Hypothalamus (tissue), 51 donors: Measurements from ENCODE around the gene CTIF.

Source experiments
- DNase-seq, 51 donors: peaks; one replicate each; lab custom pipeline; 2025; lab: John Stamatoyannopoulos, UW

The CTIF gene

DNA sequence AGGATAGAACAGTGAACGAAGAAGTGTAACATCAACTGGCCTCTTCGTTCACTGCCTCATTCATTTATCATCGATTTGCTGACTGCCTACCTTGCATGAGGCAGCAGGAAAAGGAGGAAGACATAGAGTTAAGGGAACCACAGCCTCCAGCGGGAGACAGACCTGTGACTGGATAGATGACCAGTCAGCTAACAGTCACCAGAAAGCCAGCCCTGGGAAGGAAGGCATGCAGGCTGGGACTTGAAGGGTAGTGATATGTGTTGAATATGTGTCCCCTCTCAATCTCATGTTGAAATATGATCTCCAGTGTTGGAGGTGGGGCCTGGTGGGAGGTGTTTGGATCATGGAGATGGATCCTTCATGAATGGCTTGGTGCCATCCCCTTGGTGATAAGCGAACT is 58.3 kb downstream of the CTIF start:
- no peak for DNase-seq

DNA sequence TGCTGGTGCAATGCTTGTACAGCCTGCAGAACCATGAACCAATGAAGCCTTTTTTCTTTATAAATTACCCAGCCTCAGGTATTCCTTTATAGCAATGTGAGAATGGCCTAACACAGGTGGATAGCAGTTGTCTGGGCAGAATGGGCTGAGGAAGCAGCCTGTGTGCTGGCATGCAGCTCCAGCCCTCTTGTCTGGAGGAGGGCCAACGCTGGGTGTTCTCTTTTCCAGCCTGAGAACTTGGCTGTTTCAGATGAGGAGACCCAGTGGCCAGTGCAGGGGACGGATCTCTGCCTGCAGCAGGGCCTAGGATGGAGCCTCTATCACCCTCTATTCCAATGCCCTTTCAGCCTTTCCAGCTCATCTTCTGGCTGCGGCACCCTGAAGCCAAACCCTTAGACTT is 58.8 kb downstream of the CTIF start:
- DNase-seq, result no peak

DNA sequence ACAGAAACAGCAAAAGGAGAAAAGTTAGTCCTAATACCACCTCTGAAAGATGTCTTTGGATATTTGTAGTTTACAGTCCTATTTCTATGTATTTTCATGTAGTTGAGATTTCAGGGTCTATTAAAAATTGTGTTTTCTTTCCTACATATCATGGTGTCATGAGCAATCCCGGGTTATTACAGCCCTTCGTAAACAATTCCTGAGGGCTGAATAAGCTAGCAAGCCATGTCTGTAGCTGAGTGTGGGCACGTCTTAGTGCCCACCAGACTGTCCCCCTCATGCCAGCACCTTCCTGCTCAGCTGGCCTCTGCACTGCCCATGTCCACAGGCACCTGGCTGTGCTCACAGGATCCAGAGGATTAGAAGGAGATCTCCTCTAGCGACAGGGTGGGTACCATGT is 60.6 kb downstream of the CTIF start:
- DNase-seq, result no peak

DNA sequence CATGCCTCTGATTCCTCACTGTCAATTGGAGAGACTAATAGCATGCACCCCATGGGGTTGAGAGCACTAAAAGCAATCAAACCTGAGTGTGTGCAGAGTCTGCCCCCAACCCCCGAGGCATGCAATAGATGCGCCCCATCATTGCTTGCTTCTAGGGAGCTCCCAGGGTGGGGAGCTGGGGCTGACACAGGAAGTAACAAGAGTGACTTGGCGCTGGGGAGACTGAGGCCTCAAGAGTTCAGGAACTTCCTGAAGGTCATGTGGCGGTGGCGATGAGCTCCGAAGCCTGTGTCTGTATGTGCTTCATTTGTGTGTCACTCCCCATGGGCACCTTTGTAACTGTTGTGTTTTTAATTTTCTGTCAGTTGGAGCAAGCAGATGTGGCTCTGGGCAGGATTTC is 61.2 kb downstream of the CTIF start:
- no peak for DNase-seq

GRCh38 chr18:48600456-48601090 is 61.7 kb downstream of the CTIF start:
- no peak for DNase-seq

DNA sequence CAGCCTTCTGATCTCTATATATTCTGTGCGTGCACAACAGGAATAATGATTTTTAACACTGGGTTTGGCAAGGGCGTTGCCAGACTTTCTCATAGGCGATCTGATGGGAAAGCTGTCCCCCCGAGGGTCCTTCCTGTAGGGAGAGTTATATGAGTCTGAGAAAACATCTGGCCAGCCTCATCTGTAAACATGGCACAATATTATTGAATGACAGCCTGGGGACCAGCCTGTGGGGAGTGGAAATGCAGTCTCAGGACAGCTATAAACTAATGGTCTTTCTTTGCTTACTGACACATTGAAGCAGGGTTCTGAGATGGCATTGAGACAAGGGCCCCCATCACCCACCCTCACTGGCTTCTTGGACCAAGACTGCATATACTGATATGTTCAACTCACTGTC is 62.5 kb downstream of the CTIF start:
- DNase-seq, result no peak

DNA sequence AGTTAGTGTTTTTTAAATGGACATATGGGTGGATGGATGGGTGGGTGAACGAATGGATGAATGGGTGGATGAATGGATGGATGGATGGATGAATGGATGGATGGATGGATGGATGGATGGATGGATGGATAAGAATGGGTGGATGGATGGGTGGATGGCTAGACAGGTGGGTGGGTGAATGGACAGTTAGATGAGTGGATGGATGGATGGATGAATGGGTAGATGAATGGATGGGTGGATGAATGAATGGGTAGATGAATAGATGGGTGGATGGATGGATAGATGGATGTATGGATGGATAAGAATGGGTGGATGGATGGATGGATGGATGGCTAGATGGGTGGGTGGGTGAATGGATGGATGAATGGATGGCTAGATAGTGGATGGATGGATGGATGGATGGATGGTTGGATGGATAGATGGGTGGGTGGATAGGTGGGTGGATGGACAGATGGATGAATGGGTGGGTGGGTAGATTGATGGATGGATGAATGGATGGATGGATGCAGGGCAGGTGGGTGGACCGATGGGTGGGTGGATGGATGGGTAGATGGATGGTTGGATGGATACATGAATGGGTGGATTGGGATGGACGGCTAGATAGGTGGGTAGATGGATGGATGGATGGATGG is 64.0 kb downstream of the CTIF start:
- no peak for DNase-seq

GRCh38 chr18:48605408-48605845 is 66.6 kb downstream of the CTIF start:
- peak in 2 of 51 donors; percentile 22 to 42 for DNase-seq

GRCh38 chr18:48607056-48607984 is 68.5 kb downstream of the CTIF start:
- DNase-seq, result peak in 11 of 51 donors; percentile 17 to 43 (median 32)

DNA sequence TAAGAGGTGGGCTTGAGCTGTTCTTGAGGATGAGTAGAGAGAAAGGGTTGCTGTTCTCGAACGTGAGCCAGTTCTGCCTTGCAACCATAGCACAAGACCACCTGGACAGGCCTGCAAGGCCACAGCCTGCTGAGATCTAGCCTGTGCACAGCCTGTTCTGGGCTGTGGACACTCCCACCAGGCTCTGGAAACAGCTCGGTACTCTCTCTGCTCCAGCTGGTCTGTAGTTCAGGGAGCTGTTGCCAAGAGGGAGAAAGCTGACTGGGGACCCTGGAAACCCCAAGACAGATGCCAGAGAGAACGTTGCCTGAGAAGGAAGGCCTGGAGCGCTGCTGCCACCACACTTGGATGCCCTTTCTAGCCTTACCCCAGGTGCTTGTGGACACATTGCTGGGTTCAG is 69.8 kb downstream of the CTIF start:
- peak in 16 of 51 donors; percentile 10 to 70 (median 37) for DNase-seq

GRCh38 chr18:48609114-48609513 is 70.3 kb downstream of the CTIF start:
- DNase-seq, result no peak

GRCh38 chr18:48609820-48610815 is 71.3 kb downstream of the CTIF start:
- no peak for DNase-seq

GRCh38 chr18:48611203-48611602 is 72.4 kb downstream of the CTIF start:
- DNase-seq, result no peak

GRCh38 chr18:48611785-48612480 is 73.1 kb downstream of the CTIF start:
- DNase-seq, result no peak

DNA sequence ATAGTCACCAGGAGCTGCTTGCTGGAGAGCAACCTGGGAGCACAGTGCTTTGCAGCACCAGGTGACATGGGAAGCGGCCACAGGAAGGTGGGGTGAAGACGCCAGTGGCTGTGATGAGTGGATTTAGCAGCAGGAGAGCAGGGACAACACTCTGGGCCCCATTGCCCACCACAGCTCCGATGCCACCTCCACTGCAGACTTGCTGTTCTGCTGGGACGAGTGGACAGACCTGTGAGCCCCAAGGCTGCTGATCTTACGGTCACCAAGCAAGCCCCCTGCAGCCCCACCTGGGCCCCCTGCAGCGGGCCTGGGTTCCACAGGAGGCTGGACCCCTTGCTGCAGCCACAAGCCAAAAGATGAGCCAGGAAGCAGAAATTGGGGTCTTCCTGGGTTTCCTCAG is 73.7 kb downstream of the CTIF start:
- no peak for DNase-seq

DNA sequence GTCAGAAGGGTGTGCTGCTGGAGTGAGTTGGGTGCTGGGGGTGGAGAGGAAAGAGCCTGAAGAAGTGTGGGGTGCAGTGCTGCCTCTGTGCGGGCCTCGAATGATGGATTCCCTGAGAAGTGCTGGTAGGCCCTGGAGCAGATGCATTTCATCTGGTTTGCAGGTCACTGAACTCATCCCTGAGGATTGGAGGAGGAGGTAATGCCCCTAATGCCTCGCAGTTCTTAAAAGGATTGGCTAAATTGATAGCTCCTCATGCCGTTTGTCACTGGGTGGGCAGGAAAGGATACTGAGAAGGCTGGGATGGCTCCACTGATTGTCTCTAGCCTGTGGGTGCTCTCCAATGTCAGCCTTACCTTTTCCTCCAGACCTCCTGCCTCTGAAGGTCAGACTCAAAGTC is 74.1 kb downstream of the CTIF start:
- no peak for DNase-seq

- peak in 45 of 51 donors; percentile 24 to 93 (median 70) for DNase-seq
These were observed 75.0 kb downstream of the CTIF start for GRCh38 chr18:48613589-48614404.

DNA sequence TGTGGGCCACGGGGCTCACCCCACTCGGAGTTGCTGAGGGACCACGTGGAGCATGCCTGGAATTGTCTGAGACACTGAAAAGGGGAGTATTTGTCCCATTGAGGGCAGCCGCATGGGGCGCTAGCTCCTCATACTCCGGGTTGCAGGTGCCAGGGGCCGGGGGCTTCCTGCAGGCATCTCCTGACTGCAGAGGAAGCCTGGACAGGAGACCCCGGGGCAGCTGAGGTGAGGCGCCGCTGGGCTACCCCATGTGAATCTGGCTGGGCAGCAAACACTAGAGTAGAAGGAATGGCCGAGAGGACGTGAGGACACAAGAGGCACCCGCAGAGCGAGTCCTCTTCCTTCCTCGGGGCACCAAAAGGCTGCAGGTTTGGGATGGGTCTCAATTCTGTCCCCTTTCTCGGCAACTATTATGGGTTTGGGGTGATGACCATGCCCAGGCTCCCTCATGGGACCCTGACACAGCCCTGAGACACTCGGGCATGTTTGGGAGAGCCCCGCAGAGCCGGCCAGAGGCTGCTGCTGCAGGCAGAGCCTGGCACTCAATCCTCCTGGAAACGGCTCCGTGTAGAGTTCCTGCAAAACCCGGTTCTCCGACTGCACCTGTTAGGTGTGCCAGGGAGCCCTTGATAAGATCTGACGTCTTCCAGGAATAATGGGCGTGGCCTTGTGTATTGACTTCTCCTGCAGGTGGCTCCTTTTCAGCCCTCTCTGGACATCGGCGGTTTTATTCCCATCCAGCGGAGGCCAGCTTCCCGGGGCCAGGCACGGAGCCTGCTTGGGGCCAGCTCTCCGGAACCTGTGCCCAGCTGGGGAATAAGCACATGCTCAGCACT is 77.0 kb downstream of the CTIF start:
- peak in 1 of 51 donors; percentile 16 for DNase-seq
